ENCODE results near the gene TCEAL9.
"Not testable (repeated sequence)": the region's sequence is repeated elsewhere in the genome, so short reads cannot be mapped to it uniquely, and the experiment has no call there.

The TCEAL9 gene, protein sequence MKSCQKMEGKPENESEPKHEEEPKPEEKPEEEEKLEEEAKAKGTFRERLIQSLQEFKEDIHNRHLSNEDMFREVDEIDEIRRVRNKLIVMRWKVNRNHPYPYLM

DNA sequence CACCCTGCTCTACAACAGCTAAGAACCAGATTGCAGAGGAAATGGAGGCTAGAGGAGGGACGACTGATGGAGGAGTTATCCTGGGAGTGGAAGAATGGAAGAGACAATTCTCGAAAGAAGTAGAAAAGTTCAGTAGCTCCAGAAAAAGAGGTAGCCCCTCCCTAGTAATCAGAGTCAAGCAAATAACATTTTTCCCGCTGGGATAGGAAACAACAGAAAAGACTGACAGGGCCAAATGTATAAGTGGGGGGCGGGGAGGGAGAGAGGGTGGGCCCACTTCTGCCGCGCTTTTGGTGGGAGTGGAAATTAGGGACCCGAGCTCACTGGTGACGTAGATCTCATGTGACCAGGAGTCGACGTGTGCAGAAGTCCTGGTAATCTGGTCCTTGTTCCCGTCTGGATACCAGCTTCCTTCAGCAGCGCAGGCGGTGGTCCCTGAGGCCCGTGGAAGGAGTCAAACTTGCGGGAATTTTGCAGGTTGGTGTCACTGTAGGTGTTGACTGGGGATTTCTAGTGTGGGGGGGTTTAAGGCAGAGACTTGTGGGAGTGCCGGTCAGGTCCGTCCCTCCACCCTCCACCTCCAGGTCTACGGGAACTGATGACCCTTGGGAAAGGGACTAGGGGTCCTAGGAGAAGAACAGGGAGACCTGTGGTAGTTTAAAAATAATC lies at the start of gene TCEAL9:
TCEAL9 (plus strand) TSS at position 377 of the 669 bp plus-strand sequence. CDS start 1,179 bp downstream, outside the sequence.
- DNase-seq, result no peak

DNA sequence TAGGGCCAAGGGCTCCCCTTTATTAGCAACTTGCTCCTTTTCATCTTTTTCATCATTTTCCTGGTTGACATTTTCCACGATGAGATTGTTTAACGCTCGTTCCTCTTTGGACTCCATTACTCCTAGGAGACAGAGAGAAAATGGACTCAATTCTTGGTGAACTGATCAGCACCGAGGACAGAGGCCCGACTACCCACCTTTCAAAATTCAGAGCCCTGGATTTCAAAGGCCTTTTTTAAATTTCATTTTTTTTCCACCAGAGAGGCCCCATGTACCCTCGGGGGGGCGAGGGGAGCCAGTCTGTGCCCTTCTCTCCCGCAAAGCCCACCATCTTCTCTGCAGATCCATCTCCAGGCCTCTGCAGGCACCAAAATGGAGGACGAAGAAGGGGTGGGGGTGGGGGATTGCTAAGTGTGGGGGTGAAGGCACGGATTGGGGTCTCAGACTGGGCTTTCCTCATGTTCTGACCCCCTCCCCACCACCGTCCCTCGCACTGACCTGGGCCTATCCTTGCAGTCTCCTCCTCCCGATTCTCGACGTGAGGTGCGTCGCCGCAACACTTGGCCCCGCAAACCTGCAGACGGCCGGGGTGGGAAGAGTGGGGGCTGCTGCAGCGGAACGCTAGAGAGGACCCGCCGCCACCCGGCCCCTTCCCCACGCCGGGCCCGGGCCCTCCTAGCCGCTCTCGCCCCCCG lies 46.3 kb upstream of the TCEAL9 start:
- no peak for DNase-seq

DNA sequence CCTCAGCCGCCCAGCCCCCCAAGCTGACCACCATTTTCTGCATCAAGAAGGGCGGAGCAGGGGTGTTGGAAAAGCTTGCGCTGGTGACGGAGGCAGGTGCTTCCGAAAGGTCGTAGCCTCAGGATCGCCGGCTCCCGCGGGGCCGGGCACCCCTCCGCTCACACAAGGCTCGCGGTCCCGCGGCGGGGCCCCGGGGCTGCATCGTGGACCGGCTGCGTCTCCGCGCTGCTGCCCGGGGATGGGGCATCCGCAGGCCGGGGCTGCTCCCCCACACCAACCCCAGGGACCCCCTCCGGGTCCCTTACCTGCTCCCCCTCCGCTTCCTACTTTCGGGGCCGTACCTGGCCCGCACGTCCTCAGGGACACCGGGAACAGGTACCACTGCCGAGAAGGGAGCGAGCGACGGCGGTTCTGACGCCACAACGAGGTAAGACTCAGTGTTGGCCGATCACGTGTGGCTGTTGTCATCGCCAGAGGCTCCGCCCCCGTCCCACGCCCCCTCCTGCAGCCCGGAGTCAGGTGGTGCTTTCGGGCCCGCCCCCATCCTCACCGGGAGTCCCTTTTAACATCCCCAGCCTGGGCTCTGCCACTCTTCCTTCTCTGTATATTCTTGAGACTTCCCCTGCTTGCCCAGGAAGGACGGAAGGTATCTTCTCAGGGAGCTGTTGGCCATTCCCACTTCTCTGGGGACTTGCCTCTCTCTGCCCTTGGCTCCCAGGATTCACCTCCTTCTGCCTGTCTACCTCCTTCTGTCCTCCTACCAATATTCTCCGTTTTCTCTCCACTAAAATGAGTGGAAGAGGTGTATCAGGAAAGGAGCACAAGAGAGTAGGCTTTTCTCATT lies 45.5 kb upstream of the TCEAL9 start, which contains the start of gene BEX2:
BEX2 (minus strand) TSS at position 436 of the 844 bp plus-strand sequence. CDS start 1,014 bp downstream, outside the sequence.
- DNase-seq, result peak; percentile 0

GRCh38 chrX:103311399-103311780 lies 44.9 kb upstream of the TCEAL9 start:
- no peak for DNase-seq

DNA sequence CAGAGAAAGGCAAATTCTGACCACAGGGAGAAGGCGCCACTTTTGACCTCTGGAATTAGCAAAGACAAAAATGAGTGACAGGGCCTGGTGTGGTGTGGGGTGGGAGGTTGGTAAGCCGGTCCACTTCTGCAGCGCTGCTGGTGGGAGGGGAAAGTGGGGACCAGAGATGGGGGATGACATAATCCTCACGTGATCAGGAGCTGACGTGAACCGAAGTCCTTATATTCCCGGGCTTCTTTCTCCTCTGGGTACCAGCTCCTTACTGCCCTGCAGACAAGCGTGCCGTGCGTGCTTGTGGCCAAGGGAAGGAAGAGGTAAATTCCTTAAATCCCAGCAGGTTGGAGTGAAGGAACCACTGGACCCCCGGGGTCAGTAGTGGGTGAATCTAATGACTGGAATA lies 26.3 kb upstream of the TCEAL9 start, which contains the start of gene TCEAL7:
TCEAL7 (plus strand) TSS at position 249 of the 400 bp plus-strand sequence. CDS start 1,165 bp downstream, outside the sequence.
- no peak for DNase-seq

DNA sequence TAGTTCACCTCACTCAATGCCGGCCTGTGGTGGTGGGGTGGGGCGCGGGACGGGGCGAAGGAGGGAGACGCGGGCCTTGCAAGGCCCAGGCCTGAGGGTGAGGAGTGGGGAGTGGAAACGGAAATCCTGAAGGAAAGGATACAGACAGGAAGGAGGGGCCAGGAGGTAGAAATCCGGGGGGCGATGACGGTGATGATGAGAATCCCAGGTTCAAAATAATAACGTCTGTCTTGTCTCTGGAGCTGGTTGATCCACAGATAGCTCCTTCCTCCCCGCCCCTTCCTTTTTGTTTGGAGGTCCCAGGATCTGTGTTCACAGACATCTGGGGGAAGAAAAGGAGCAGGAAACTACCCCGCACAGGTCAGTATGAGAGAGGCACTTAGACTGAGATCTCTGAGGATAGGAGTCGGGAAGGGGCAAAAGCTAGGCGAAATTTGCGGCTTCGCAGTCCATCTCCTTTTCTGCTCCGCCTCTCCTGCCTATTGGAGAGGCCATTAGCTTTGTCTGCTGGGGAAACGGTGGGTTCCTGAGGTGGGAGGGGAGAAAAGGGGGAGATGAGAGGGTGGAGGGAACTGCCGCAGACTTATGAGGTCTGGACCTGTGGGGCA lies 25.5 kb upstream of the TCEAL9 start:
- DNase-seq, result no peak

DNA sequence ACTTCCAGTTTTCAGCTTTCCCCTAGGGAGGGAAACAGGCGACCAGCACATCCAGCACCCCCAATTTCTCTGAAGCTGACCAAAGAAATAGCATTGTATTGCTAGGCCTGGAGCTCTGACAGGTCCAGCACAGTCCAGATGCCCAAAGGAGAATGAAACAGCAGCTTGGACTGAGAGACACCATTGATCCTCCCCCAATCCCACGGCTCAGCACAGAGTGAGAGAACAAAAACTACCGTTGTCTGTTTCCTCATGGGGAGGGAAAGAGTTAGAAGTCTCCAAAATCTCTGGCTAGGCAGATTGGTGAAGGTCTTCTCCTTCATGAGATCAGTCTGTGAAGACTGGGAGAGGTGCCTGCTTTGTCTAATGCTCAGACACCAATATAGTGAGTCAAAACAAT lies 17.6 kb upstream of the TCEAL9 start:
- no peak for DNase-seq

GRCh38 chrX:103343105-103343504 lies 13.2 kb upstream of the TCEAL9 start:
- DNase-seq, result no peak

DNA sequence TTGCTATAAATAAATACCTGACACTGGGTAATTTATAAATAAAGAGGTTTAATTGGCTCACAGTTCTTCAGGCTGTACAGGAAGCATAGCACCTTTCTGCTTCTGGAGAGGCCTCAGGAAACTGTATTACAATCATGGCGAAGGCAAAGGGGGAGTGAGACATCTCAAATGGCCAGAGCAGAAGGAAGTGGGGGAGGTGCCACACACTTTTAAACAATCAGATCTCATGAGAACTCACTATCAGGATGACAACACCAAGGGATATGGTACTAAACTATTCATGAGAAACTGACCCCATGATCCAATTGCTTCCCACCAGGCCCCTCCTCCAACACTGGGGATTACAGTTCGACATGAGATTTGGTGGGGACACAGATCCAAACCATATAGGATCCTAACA lies 11.7 kb upstream of the TCEAL9 start:
- DNase-seq, result no peak

DNA sequence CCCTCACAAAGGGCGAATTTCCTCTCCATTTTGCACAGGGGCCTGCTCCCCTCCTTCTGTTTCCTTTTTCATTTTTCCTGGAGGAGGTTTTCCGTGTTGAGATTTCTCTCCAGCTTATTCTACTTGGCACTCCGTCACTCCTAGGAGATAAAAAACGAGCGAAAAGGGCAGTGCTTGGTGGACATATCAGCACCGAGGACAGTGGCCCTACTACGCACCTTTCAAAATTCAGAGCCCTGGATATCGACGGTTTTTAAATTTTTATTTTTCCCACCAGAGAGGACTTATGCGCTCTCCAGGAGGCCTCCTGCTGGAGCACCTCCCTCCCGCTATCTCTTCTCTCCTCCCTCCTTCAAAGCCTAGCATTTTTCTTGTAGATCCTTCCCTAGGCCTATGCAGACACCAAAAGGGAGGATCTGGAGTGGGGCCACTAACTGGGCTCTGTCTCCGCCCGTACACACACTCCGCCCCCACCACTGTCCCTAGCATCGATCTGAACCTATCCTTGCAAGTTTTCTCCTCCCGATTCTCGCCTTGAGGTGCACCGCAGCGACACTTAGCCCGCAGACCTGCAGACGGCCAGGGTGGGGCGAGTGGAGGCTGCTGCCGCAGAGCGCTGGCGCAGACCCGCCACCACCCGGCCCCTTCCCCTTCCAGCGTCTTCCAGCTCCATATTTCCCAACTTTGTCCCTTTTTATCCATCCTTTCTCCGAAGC lies 8.5 kb upstream of the TCEAL9 start:
- DNase-seq, result no peak

DNA sequence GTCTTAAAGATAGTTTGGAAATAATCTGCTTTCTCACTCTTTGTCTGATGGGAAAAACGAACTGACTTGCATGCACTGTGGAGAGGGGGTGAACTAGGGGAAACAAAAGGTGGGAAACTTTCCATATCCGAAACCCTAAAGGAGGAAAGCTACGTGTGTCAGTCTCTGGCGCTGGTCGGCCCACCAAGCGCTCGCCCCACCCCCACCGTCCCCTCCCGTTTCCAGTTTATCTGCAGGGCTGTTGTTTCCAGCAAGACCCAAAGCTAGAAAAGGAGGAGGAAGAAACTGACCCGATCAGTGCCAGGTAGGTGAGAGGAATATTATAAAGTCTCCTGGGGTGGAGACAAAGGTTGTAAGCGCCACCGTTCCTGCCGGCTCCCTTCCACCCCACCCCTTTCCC lies 552 bp downstream of the TCEAL9 start:
- no peak for DNase-seq

DNA sequence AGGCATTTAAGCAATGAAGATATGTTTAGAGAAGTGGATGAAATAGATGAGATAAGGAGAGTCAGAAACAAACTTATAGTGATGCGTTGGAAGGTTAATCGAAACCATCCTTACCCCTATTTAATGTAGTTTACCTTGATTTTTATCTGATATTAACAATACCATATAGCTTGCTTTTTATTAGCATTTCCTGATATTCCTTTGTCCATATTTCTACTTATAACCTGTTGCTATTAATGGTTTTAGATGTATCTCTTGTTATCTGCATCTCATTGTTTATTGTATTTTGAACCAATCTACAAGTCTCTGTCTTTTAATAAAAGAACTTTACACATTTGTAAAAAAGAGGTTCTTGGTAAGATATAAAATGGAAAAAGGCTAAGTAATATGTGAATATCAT lies 1.6 kb downstream of the TCEAL9 start:
- DNase-seq, result no peak

DNA sequence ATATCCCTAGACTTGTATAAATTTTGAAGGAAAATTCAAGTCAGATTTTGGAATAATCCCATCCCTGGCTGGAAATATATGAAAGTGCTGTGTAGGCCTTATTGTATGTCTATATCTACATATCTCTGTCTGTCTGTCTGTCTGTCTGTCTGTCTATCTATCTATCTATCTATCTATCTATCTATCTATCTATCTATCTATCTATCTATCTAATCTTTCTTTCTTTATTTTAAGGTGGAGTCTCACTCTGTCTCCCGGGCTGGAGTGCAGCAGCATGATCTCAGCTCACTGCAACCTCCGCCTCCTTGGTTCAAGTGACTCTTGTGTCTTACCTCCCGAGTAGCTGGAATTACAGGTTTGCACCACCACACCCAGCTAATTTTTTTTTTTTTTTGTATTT lies 3.3 kb downstream of the TCEAL9 start:
- not testable (repeated sequence) for DNase-seq

- no peak for DNase-seq
Measured at GRCh38 chrX:103360092-103360491, 3.8 kb downstream of the TCEAL9 start.

DNA sequence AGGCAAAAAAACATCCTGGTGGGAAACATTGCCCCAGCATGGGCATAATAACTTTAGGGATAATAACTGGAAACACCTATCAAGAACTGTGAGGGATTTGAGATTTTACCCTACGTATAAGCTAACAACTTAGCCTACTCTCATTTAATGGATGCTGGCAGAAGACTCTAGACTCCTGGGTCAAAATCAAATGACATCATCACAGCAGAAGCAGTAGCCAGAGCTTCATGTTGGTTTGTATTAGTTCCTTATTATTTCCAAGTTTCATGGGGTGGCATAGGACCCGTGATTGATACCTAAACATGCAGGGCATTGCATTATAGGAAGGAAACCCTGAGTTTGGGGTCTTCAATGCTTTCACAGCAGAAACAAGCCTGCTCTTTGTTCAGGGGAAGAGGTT lies 4.6 kb downstream of the TCEAL9 start:
- no peak for DNase-seq

DNA sequence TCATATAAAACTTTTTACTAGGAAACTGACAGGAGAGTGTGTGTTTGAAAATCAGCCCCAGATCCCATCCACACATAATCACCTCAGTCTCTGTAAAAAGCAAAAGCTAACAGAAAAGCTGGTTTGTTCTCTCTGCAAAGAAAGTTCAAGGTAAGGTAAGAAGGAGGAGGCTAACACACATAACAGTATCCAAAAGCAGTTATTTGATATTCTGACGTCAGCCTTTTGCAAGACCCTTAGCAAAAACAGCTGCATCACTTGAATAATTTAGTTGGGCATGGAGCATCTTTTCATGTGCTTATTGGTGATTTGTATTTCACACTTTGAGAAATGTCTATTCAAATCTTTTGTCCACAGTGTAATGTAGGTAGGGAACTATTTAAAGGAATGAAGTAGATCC lies 5.5 kb downstream of the TCEAL9 start:
- no peak for DNase-seq

DNA sequence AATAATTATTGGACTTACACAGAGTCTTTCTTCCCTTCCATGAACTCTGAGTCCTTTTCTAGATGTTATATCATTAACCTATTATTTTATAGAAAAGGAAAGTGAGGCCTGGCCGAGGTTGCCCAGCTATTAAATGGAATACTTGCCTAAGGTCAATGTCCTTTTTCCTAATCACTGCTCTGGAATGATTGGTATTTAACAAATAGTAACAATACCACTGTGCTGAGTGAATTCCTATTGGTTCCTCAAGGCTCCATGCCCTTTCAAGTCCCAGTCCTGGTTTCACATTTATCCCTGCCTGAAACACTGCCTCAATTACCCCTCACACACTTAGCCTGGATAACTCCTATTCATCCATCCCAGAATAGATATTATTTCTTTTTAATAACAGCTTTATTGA lies 6.2 kb downstream of the TCEAL9 start:
- DNase-seq, result no peak

DNA sequence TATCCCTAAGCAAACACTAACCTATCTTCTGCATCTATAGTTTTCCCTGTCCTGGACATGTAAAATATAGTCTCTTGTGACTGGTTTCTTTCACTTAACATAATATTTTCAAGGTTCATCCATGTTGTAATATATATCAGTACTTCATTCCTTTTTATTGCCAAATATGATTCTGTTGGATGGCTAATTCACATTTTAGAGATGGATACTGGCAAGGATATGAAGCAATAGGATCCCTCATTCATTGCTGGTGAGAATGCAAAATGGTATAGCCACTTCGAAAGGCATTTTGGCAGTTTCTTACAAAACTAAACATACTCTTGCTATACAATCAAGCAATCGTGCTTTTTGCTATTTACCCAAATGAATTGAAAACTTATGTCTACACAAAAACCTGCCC lies 6.7 kb downstream of the TCEAL9 start:
- DNase-seq, result no peak

DNA sequence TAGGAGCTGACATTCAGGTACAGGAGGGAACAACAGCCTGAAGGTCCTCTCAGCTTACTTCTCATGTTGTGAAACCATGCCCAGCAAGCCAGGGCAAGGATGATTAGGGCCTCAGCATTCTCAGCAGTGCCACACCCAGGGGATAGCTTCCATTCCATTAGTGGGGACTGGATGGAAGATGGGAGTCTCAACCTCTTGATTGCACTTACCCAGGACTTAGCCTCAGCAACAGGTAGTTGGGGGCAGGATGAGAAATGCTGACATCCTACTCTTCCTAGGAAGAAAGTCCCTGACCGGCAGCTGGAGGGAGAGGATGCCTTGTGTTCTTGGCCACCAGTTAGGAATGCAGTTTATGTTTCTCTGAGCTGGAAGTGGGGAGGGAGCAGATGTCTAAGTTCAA lies 11.2 kb downstream of the TCEAL9 start:
- DNase-seq, result no peak

DNA sequence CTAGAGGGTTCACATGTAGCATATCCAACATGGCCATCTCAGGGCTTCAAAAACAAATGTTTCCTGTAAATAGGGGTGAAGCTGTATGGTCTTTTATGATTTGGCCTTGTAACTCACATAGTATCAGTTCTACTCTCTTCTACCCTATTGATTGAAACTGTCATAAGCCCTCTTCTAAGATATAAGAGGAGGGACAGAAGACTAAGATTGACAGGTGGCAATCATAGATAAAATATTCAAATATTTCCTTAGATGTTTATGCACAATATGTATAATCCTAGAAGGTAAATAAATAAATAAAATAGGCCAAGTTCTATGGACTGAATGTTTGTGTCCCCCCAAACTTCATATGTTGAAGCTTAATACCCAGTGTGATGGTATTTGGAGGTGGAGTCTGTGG lies 13.2 kb downstream of the TCEAL9 start:
- DNase-seq, result no peak

DNA sequence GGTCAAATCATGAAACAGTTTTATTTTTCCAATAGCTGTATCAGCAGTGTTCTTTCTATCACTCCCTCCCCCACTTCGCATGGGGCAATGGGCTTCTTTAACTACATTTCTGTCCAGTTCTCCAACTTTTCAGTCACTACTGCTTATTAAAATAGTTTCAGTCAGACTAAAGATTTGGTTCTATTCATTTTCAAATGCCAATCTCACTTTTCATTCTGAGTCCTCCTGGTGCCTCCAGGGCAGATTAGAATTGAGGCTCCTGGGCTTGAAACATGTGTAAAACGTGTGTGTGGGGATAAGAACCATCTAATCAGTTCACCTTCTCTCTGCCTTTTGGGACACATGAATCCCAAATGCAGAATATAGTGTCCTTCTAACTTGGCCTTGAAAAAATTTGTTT lies 16.6 kb downstream of the TCEAL9 start:
- no peak for DNase-seq

- DNase-seq, result no peak
Measured at GRCh38 chrX:103373581-103373980, 17.3 kb downstream of the TCEAL9 start.

All from T1000 (cell line).